GM19397 (cell line): ENCODE data around the gene H2AZ1.

Source experiments
- ATAC-seq: cut with Tn5 transposase; IDR thresholded peaks from one replicate; pipeline ENCODE4 v1.9.1; 2021; ENCODE audit warnings: mild to moderate bottlenecking, moderate library complexity; ENCODE audit not compliant: unreplicated experiment

Gene H2AZ1

GRCh38 chr4:99946356-99947189, 3.5 kb downstream of the H2AZ1 start, which contains the start of gene DNAJB14:
DNAJB14 (minus strand) TSS chr4:99946618; CDS start chr4:99946571, 47 bp downstream.
- ATAC-seq: peak; percentile 49

DNA sequence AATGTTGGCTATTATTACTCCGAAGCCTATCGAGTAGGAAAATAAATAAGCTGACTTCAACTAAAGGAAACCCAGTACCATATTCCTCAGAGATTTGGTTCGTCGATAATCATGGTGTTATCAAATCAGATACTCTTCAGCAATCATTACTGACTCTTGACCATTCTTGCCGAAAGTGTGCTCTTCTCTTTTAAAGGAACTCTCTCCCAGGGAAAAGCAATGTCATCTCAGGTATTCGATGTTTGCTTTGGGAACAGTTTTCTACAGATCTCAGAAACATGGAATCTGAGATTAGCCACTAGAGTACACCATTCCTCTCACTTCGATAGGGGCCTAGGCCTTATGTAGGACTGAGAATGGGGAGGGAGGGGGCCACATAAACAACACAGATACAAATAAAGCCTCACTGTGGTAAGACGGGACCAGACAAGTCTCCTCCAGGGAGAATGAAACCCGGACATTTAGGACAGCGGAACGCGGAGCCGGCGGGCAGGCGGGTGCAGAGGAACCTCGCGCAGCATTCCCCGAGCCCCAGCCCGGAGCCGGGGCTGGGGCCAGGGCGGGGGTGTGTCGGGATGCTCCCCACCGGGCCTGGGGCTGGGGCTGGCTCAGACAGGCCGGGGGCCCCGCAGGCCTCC, 4.2 kb downstream of the H2AZ1 start:
- peak; percentile 2 for ATAC-seq

DNA sequence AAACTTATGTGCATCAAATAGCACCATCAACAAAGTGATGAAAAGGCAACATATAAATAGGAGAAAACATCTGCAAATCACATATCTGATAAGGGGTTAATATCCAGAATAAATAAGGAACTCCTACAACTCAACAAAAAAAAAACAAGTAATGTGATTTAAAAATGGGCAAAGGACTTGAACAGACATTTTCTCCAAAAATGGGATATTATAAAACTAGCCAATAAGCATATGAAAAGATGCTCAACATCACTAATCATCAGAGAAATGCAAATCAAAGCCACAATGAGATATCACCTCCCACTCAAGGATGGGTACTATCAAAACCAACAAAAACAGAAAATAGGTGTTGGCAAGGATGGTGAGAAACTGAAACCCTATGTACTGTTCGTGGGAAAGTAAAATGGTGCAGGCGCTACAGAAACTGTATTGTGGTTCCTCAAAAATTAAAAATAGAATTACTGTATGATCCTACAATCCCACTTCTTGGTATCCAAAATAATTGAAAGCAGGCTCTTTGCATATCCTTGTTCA, 6.1 kb downstream of the H2AZ1 start:
- ATAC-seq: no peak

DNA sequence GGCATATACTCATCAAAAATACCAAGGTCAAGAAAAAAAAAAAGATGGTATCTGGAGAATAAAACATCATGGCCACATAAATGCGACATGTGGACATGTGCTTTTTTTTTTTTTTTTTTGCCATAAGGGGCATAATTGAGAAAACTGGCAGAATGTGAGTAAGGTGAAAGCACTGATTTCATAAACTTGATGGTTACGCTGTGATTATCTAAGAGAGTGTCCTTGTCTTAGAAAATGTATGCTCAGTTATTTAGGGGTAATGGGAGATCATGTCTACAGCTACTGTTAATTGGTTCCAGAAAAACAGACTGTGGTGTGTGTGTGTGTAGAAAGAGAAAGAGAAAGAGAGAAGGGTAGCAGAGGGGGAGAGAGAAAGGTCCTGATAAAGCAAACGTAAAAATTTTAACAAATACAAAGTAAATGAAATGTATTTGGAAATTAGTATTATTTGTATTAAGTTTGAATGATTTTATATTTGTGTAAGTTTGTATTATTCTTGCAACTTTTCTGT, 11.8 kb downstream of the H2AZ1 start:
- ATAC-seq: no peak

- no peak for ATAC-seq
These were observed 15.2 kb downstream of the H2AZ1 start for GRCh38 chr4:99934891-99935290.

DNA sequence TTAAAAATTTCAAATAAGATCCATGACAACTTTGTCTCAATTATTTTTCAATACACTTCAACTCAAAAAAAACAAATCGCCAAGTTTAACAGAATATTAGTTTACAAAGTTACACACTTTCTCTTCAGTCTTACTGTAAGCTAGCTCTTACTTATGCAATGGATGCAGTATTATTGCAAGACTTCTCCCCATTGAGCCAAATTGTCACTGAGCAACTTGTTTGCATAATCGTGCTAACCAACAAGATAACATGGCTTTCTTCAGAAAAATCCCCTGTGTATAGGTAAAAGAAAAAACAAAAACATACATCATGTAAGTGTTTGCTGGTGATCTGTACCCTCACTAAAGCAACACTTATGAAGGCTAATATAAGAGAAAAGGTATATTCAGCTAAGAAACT, 22.5 kb downstream of the H2AZ1 start:
- ATAC-seq: no peak

DNA sequence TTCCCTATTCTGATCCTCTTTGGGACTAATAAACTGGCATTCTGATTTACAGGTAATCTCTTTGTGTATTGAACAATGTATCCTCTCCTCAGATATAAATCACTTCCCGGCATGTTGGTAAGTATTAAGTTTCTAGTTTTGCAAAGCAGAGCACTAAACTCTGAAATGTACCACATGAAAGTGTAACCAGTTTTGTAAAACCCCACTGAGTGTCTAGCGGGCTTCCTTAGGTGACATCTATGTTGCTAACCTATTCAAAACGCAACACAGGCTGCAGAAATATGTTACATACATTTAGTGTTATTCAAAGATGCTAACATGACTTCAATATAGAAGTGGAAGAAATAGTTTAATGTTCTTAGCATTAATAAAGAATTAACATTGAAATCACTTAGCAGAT, 28.9 kb downstream of the H2AZ1 start:
- ATAC-seq: no peak

- no peak for ATAC-seq
These were observed 31.4 kb downstream of the H2AZ1 start for GRCh38 chr4:99918656-99919055.

DNA sequence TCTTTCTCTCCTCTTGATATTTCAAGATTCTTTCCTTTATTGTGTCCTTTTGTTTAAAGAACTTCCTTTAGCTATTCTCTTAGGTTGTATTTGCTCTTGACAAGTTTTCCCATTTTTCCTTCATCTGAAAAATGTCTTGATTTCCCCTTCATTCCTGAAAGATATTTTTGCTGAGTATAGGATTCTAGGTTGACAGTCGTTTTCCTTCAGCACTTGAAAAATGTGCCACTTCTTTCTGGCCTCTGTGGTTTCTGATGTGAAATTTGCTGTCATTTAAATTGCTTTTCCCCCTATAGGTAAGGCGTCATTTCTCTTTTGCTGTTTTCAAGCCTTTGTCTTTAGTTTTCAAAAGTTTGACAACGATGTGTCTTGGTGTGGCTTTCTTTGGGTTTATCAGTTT, 32.5 kb downstream of the H2AZ1 start:
- ATAC-seq: no peak

DNA sequence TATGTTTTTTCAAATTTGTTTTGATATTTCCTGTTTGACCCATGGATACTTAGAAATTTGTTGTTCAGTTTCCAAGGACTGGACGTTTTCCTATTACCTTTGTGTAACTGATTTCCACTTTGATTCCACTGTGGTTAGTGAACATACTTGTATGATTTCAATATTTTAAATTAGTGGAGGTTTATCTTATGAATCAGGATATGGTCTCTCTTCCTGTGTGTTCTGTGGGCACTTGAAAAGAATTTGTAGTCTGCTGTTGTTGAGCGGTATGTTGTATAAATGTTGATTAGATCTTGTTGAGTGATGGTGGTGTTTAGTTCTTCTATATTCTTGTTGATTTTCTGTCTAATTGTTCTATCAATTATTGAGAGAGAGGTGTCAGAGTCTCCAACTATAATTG, 34.6 kb downstream of the H2AZ1 start:
- ATAC-seq: no peak
